AG08395 (cell line): ENCODE results near the gene RMI2.
"Not testable (repeated sequence)": the region's sequence is repeated elsewhere in the genome, so short reads cannot be mapped to it uniquely, and the experiment has no call there.

Experiments
- DNase-seq: peaks from one replicate; pipeline ENCODE4 v3.0.0; 2012; ENCODE audit warnings: mixed read lengths, low spot score

The RMI2 gene

GRCh38 chr16:11345040-11345862 lies at the start of gene RMI2:
Gene RMI2, plus strand, starts transcription at chr16:11345459. Its CDS starts 13 bp downstream, at chr16:11345472.
- DNase-seq = peak; percentile 100

- no peak for DNase-seq
Measured at GRCh38 chr16:11295672-11296071, 49.6 kb upstream of the RMI2 start.

- DNase-seq = no peak
Measured at GRCh38 chr16:11296351-11296705, 48.9 kb upstream of the RMI2 start.

- no peak for DNase-seq
Measured at GRCh38 chr16:11296706-11297491, 48.4 kb upstream of the RMI2 start.

- peak; percentile 62 for DNase-seq
Measured at GRCh38 chr16:11297492-11298142, 47.6 kb upstream of the RMI2 start.

GRCh38 chr16:11298143-11298900 lies 46.9 kb upstream of the RMI2 start:
- no peak for DNase-seq

- not testable (repeated sequence) for DNase-seq
Measured at GRCh38 chr16:11298950-11299547, 46.2 kb upstream of the RMI2 start.

- no peak for DNase-seq
Measured at GRCh38 chr16:11299865-11300559, 45.2 kb upstream of the RMI2 start.

GRCh38 chr16:11300560-11300892 lies 44.7 kb upstream of the RMI2 start:
- no peak for DNase-seq

- DNase-seq = no peak
Measured at GRCh38 chr16:11301645-11302501, 43.4 kb upstream of the RMI2 start.

- DNase-seq = no peak
Measured at GRCh38 chr16:11302977-11303376, 42.3 kb upstream of the RMI2 start.

- DNase-seq = no peak
Measured at GRCh38 chr16:11303405-11304138, 41.7 kb upstream of the RMI2 start.

GRCh38 chr16:11306381-11306780 lies 38.9 kb upstream of the RMI2 start:
- DNase-seq = no peak

GRCh38 chr16:11306997-11307638 lies 38.1 kb upstream of the RMI2 start:
- no peak for DNase-seq

GRCh38 chr16:11307639-11308492 lies 37.4 kb upstream of the RMI2 start:
- DNase-seq = no peak

- DNase-seq = no peak
Measured at GRCh38 chr16:11308493-11309283, 36.6 kb upstream of the RMI2 start.
